ENCODE results near the gene CACNA1A.

DNA sequence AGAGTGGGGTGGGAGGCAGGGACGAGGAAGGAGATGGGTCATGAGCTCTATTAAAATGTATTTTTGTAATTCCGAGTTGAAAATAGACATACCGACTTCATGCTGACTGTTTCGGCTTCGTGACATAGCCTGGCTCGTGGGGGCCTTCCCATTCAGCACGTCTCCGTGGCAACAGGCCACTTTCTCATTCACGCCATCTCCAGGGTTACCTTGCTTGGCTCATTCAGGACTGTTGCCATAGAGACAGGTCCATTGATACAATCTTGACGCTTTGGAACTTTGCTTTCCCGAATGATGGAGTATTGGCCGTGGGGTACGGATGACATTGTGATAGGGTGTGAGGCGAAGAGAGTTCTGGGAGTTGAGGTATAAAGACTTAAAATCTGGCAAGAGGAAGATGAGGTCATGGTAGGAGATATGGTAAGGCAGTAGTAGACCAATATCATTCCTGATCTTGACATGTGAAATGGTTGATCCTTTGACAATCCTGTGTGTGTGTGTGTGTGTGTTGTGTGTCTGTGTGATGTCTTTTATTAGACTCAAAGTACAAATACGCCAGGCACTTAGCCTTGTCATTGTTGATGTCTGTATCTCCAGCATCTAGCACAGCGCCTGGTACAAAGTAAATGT is 97.3 kb downstream of the CACNA1A start:
- TF ChIP-seq, protein P1, sequence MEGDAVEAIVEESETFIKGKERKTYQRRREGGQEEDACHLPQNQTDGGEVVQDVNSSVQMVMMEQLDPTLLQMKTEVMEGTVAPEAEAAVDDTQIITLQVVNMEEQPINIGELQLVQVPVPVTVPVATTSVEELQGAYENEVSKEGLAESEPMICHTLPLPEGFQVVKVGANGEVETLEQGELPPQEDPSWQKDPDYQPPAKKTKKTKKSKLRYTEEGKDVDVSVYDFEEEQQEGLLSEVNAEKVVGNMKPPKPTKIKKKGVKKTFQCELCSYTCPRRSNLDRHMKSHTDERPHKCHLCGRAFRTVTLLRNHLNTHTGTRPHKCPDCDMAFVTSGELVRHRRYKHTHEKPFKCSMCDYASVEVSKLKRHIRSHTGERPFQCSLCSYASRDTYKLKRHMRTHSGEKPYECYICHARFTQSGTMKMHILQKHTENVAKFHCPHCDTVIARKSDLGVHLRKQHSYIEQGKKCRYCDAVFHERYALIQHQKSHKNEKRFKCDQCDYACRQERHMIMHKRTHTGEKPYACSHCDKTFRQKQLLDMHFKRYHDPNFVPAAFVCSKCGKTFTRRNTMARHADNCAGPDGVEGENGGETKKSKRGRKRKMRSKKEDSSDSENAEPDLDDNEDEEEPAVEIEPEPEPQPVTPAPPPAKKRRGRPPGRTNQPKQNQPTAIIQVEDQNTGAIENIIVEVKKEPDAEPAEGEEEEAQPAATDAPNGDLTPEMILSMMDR (IDR thresholded peaks at IDR 0.05; ENCODE audit: poor library complexity) = no peak
- no peak for TF ChIP-seq EZH2phosphoT487 (IDR thresholded peaks at IDR 0.05; ENCODE audit: low read depth, severe bottlenecking, unreplicated experiment)
